Cardiac muscle cell (in vitro differentiated cells and primary cell): Measurements from ENCODE around the gene SLC35G6. TPM values are rescaled to one million over a fixed set of nuclear protein-coding genes. Genes with fewer than 3 reads are reported as not detected.

ENCODE experiments used
- DNase-seq, 2 donors: peaks; one replicate each; pipeline versions ENCODE4 v3.0.0 to v3.0.0-alpha.2; 2010 to 2017; ENCODE audit warnings: low read depth in 1 of 2, low spot score in 1 of 2
- H3K27ac ChIP-seq: fragments of 200-600 bp; sonication (generic); 2 replicates; pipeline ENCODE4 v1.5.1; 2016
- H3K27me3 ChIP-seq: fragments of 200-600 bp; sonication (generic); 2 replicates; pipeline ENCODE4 v1.6.0; 2016; ENCODE audit warnings: control low read depth
- H3K36me3 ChIP-seq: fragments of 200-600 bp; sonication (generic); 2 replicates; pipeline ENCODE4 v1.5.1; 2016; ENCODE audit warnings: control low read depth
- H3K4me1 ChIP-seq: fragments of 200-600 bp; sonication (generic); 2 replicates; pipeline ENCODE4 v1.8.1; 2017; ENCODE audit warnings: low read depth, mild to moderate bottlenecking, mixed run types
- H3K4me3 ChIP-seq: fragments of 200-600 bp; sonication (generic); 2 replicates; pipeline ENCODE4 v1.5.1; 2016; ENCODE audit warnings: mild to moderate bottlenecking
- H3K9me3 ChIP-seq: fragments of 200-600 bp; sonication (generic); 2 replicates; pipeline ENCODE4 v1.5.1; 2017; ENCODE audit warnings: low read depth, mild to moderate bottlenecking, control low read depth
- CTCF ChIP-seq: IDR thresholded peaks from 2 replicates; pipeline ENCODE4 v1.5.1; 2012; ENCODE audit warnings: low read depth, mild to moderate bottlenecking, low read length
- polyA plus RNA-seq: library from polyadenylated mRNA; unstranded; fragments of >200 nt; fragmentation: Nextera tagmentation; extraction: Ambion mirVana; gene quantifications from 2 replicates; pipeline ENCODE4 v1.2.1, GENCODE V29; 2016
- total RNA-seq: library from RNA; depleted of rRNA; stranded (reverse); fragments of >200 nt; gene quantifications from 2 replicates; pipeline ENCODE4 v1.2.3, GENCODE V29; 2016

SLC35G6 gene
- total and polyA plus RNA-seq, 2 experiments from 2014 or later: 1.9 TPM; not detected in 1

- Histone ChIP-seq H3K27ac (peak overlapping the region; percentile 95), H3K4me3 (peak overlapping the region; percentile 64), H3K9me3 (no peaks in the 10 kb centered on the region), H3K27me3 (no peaks in the 10 kb centered on the region), H3K4me1 (peaks cover 26% of the 10 kb centered on the region), H3K36me3 (no peaks in the 10 kb centered on the region)
- DNase-seq: peak in 1 of 2 donors; percentile 26
- peak; percentile 3 for TF ChIP-seq CTCF
These were observed 40.4 kb upstream of the SLC35G6 start for GRCh38 chr17:7440834-7441195.

DNA sequence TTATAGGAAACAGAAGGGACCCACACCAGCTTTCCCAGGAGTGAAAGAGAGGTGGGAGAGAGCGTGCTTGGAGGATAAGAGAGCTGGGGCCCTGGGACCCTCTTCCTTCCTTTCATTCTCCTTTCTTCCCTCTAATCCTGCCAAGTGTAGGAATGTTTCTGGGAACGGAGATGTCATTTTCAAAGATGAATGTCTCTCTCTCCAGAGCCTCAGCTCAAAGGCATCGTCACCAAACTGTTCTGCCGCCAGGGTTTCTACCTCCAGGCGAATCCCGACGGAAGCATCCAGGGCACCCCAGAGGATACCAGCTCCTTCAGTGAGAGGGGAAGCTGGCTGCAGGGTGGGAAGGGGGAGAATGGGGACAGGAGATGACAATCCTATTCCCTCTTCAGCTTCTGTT lies 40.0 kb upstream of the SLC35G6 start:
- H3K4me3 ChIP-seq: peak overlapping the region; percentile 64
- no peak for TF ChIP-seq CTCF
- H3K4me1 ChIP-seq: peaks cover 26% of the 10 kb centered on the region
- H3K27ac ChIP-seq: peak overlapping the region; percentile 95
- no peaks in the 10 kb centered on the region for H3K9me3 ChIP-seq
- H3K36me3 ChIP-seq: no peaks in the 10 kb centered on the region
- no peak for DNase-seq
- no peaks in the 10 kb centered on the region for H3K27me3 ChIP-seq

- TF ChIP-seq CTCF: no peak
- no peaks in the 10 kb centered on the region for H3K27me3 ChIP-seq
- peaks cover 26% of the 10 kb centered on the region for H3K4me1 ChIP-seq
These were observed 39.1 kb upstream of the SLC35G6 start for GRCh38 chr17:7442142-7442541.

DNA sequence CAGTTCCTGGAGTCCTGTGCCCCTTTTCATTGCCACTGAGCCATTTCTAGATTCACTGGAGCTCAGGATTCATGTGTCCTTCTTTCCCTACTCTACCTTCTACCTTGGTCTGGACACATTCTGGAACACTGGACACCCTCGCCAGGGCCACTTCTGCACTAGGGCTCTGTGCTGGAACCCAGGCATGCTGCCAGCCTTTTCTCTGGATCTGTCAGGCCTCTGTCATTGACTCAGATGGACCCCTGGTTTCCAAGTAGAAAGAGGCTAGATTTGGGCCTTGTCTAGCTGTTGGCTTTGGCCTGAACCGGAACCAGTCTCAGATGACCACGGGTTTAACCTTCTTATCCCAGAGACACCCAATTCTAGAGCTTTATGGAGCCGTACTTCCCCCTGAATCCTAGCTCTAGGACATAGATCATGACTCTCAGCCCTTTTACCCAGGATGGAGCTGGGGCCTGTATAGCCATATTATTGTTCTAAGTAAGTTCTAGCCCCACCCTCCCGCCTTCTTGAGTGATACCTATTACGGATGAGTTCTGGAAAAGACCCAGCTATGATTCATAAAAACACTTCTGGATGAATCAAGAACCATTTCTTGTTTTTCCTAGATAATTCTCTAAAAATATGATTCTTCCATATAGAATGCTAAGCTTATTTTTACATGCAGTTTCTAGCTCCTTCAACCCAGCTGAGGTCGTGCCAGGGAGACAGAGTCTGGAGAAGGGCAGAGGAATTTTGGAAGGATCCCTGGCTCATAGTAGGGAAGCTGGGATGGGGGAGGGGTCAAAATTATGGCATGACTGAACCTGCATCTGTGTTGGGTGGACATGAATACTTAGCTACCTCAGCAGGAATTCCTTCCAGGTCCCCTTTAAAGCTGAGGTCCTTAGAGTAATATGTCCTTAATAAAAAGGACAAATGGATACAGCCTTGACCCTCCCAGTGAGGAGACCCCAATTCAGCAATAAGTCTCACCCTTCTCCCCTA lies 37.5 kb upstream of the SLC35G6 start:
- H3K27ac ChIP-seq: peak overlapping the region; percentile 47
- DNase-seq: peak in 1 of 2 donors; percentile 41
- peaks cover 16% of the 10 kb centered on the region for H3K4me1 ChIP-seq
- no peaks in the 10 kb centered on the region for H3K9me3 ChIP-seq
- H3K36me3 ChIP-seq: no peaks in the 10 kb centered on the region
- H3K4me3 ChIP-seq: no peak overlapping the region
- H3K27me3 ChIP-seq: no peaks in the 10 kb centered on the region
- TF ChIP-seq CTCF: no peak

More at GRCh38 chr17:7442142-7442541, 39.1 kb upstream of the SLC35G6 start:
- DNase-seq: no peak
- Histone ChIP-seq H3K4me3 (no peak overlapping the region), H3K36me3 (no peaks in the 10 kb centered on the region), H3K9me3 (no peaks in the 10 kb centered on the region), H3K27ac (no peak overlapping the region)

DNA sequence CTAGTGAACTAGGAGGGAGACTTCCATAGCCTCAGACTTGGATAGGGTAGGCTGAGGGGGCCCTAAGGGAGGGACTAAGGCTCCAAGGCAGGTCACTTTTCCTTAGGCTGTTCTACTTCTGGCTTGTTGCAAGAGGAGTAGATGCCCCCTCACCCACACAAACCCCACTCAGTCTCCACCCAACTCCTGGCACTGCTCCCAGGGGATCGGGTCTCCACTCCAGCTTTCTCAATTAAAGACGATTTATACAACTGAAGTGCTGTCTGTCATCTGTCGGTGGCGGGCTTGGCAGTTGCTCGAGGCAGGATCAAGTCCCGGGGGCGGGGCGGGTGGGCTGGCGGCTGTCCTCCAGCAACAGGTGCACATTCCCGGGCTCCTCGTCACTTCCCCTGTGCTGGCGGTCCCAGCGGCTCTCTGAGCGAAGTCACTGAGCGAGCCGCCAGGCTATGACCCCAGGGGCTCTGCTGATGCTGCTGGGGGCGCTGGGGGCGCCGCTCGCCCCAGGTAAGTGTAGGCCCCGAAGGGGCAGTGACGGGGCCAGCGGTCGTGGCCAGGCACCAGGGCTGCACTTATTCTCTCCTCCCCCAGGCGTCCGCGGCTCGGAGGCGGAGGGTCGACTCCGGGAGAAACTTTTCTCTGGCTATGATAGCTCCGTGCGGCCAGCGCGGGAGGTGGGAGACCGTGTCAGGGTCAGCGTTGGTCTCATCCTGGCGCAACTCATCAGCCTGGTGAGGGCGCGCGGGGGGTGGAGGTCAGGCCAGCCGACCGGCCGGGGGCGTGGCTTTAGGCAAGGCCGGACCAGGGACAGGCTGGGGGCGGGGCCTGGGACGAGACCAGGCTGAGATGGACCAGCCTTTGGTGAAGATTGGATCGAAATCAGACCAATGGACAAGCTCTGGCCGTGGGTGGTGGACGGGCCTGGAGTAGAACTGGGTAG lies 36.3 kb upstream of the SLC35G6 start, which contains the start of gene CHRNB1:
Gene CHRNB1, plus strand, starts transcription at position 380 of the 937 bp plus-strand sequence. Its CDS starts 67 bp downstream, at position 447.
- Histone ChIP-seq H3K4me1 (peaks cover 13% of the 10 kb centered on the region), H3K4me3 (peak within 1 kb of the TSS; percentile 28), H3K36me3 (no peaks in the 10 kb centered on the region), H3K27ac (peak within 1 kb of the TSS; percentile 47), H3K9me3 (no peaks in the 10 kb centered on the region), H3K27me3 (no peaks in the 10 kb centered on the region)
- peak; percentile 46 to 93 for DNase-seq
- TF ChIP-seq CTCF: no peak
